ENCODE measurements around the gene SMIM23.

Gene SMIM23

GRCh38 chr5:171749365-171749764, 36.3 kb upstream of the SMIM23 start:
- Histone ChIP-seq H3K9me3 (ENCODE audit: control insufficient read depth, insufficient read depth, low read length) (no peaks in the 10 kb centered on the region), H3K27ac (ENCODE audit: low read depth, low read length) (no peak overlapping the region), H3K9ac (ENCODE audit: low read depth, low read length) (no peak overlapping the region)

GRCh38 chr5:171750311-171750788, 35.3 kb upstream of the SMIM23 start:
- no peak overlapping the region for H3K27ac ChIP-seq (ENCODE audit: low read depth, low read length)
- no peak overlapping the region for H3K9ac ChIP-seq (ENCODE audit: low read depth, low read length)
- no peaks in the 10 kb centered on the region for H3K4me1 ChIP-seq (ENCODE audit: control insufficient read depth, insufficient read depth, low read length)
- no peaks in the 10 kb centered on the region for H3K36me3 ChIP-seq (ENCODE audit: control insufficient read depth, insufficient read depth, low read length)
- H3K4me3 ChIP-seq (ENCODE audit: low read depth, low read length), result no peak overlapping the region
- H3K9me3 ChIP-seq (ENCODE audit: control insufficient read depth, insufficient read depth, low read length), result no peaks in the 10 kb centered on the region
- no peaks in the 10 kb centered on the region for H3K27me3 ChIP-seq (ENCODE audit: control insufficient read depth, insufficient read depth, low read length)

More at GRCh38 chr5:171749365-171749764, 36.3 kb upstream of the SMIM23 start:
- Histone ChIP-seq H3K36me3 (ENCODE audit: control insufficient read depth, insufficient read depth, low read length) (no peaks in the 10 kb centered on the region), H3K4me3 (ENCODE audit: low read depth, low read length) (no peak overlapping the region), H3K4me1 (ENCODE audit: control insufficient read depth, insufficient read depth, low read length) (no peaks in the 10 kb centered on the region), H3K27me3 (ENCODE audit: control insufficient read depth, insufficient read depth, low read length) (no peaks in the 10 kb centered on the region)

GRCh38 chr5:171755354-171755821, 30.2 kb upstream of the SMIM23 start:
- Histone ChIP-seq H3K36me3 (ENCODE audit: control insufficient read depth, insufficient read depth, low read length) (no peaks in the 10 kb centered on the region), H3K9ac (ENCODE audit: low read depth, low read length) (no peak overlapping the region), H3K4me3 (ENCODE audit: low read depth, low read length) (no peak overlapping the region), H3K4me1 (ENCODE audit: control insufficient read depth, insufficient read depth, low read length) (no peaks in the 10 kb centered on the region), H3K27me3 (ENCODE audit: control insufficient read depth, insufficient read depth, low read length) (no peaks in the 10 kb centered on the region), H3K9me3 (ENCODE audit: control insufficient read depth, insufficient read depth, low read length) (no peaks in the 10 kb centered on the region), H3K27ac (ENCODE audit: low read depth, low read length) (no peak overlapping the region)

- Histone ChIP-seq H3K9ac (ENCODE audit: low read depth, low read length) (no peak overlapping the region), H3K9me3 (ENCODE audit: control insufficient read depth, insufficient read depth, low read length) (no peaks in the 10 kb centered on the region), H3K4me1 (ENCODE audit: control insufficient read depth, insufficient read depth, low read length) (no peaks in the 10 kb centered on the region), H3K36me3 (ENCODE audit: control insufficient read depth, insufficient read depth, low read length) (no peaks in the 10 kb centered on the region), H3K27me3 (ENCODE audit: control insufficient read depth, insufficient read depth, low read length) (no peaks in the 10 kb centered on the region), H3K27ac (ENCODE audit: low read depth, low read length) (no peak overlapping the region), H3K4me3 (ENCODE audit: low read depth, low read length) (no peak overlapping the region)
Observed at GRCh38 chr5:171757853-171758535, 27.6 kb upstream of the SMIM23 start.

GRCh38 chr5:171759777-171760176, 25.8 kb upstream of the SMIM23 start:
- H3K4me3 ChIP-seq (ENCODE audit: low read depth, low read length), result no peak overlapping the region
- no peaks in the 10 kb centered on the region for H3K36me3 ChIP-seq (ENCODE audit: control insufficient read depth, insufficient read depth, low read length)
- no peaks in the 10 kb centered on the region for H3K4me1 ChIP-seq (ENCODE audit: control insufficient read depth, insufficient read depth, low read length)
- no peaks in the 10 kb centered on the region for H3K9me3 ChIP-seq (ENCODE audit: control insufficient read depth, insufficient read depth, low read length)
- H3K27ac ChIP-seq (ENCODE audit: low read depth, low read length), result no peak overlapping the region
- H3K9ac ChIP-seq (ENCODE audit: low read depth, low read length), result no peak overlapping the region
- H3K27me3 ChIP-seq (ENCODE audit: control insufficient read depth, insufficient read depth, low read length), result no peaks in the 10 kb centered on the region

GRCh38 chr5:171762021-171762608, 23.5 kb upstream of the SMIM23 start:
- Histone ChIP-seq H3K9me3 (ENCODE audit: control insufficient read depth, insufficient read depth, low read length) (no peaks in the 10 kb centered on the region), H3K27me3 (ENCODE audit: control insufficient read depth, insufficient read depth, low read length) (no peaks in the 10 kb centered on the region), H3K27ac (ENCODE audit: low read depth, low read length) (no peak overlapping the region), H3K36me3 (ENCODE audit: control insufficient read depth, insufficient read depth, low read length) (no peaks in the 10 kb centered on the region), H3K4me1 (ENCODE audit: control insufficient read depth, insufficient read depth, low read length) (no peaks in the 10 kb centered on the region), H3K4me3 (ENCODE audit: low read depth, low read length) (no peak overlapping the region), H3K9ac (ENCODE audit: low read depth, low read length) (no peak overlapping the region)

- Histone ChIP-seq H3K27ac (ENCODE audit: low read depth, low read length) (no peak overlapping the region), H3K4me3 (ENCODE audit: low read depth, low read length) (no peak overlapping the region), H3K9me3 (ENCODE audit: control insufficient read depth, insufficient read depth, low read length) (no peaks in the 10 kb centered on the region), H3K27me3 (ENCODE audit: control insufficient read depth, insufficient read depth, low read length) (no peaks in the 10 kb centered on the region), H3K9ac (ENCODE audit: low read depth, low read length) (no peak overlapping the region), H3K4me1 (ENCODE audit: control insufficient read depth, insufficient read depth, low read length) (no peaks in the 10 kb centered on the region), H3K36me3 (ENCODE audit: control insufficient read depth, insufficient read depth, low read length) (no peaks in the 10 kb centered on the region)
Observed at GRCh38 chr5:171762903-171763302, 22.7 kb upstream of the SMIM23 start.

- Histone ChIP-seq H3K9ac (ENCODE audit: low read depth, low read length) (no peak overlapping the region), H3K9me3 (ENCODE audit: control insufficient read depth, insufficient read depth, low read length) (no peaks in the 10 kb centered on the region), H3K27ac (ENCODE audit: low read depth, low read length) (no peak overlapping the region)
Observed at GRCh38 chr5:171764265-171764664, 21.4 kb upstream of the SMIM23 start.

GRCh38 chr5:171766875-171767274, 18.7 kb upstream of the SMIM23 start:
- no peak overlapping the region for H3K4me3 ChIP-seq (ENCODE audit: low read depth, low read length)
- no peaks in the 10 kb centered on the region for H3K27me3 ChIP-seq (ENCODE audit: control insufficient read depth, insufficient read depth, low read length)
- no peak overlapping the region for H3K27ac ChIP-seq (ENCODE audit: low read depth, low read length)
- H3K9ac ChIP-seq (ENCODE audit: low read depth, low read length), result no peak overlapping the region
- no peaks in the 10 kb centered on the region for H3K36me3 ChIP-seq (ENCODE audit: control insufficient read depth, insufficient read depth, low read length)
- no peaks in the 10 kb centered on the region for H3K9me3 ChIP-seq (ENCODE audit: control insufficient read depth, insufficient read depth, low read length)
- H3K4me1 ChIP-seq (ENCODE audit: control insufficient read depth, insufficient read depth, low read length), result peaks cover 4% of the 10 kb centered on the region

More at GRCh38 chr5:171764265-171764664, 21.4 kb upstream of the SMIM23 start:
- no peaks in the 10 kb centered on the region for H3K4me1 ChIP-seq (ENCODE audit: control insufficient read depth, insufficient read depth, low read length)
- H3K36me3 ChIP-seq (ENCODE audit: control insufficient read depth, insufficient read depth, low read length), result no peaks in the 10 kb centered on the region
- no peak overlapping the region for H3K4me3 ChIP-seq (ENCODE audit: low read depth, low read length)
- no peaks in the 10 kb centered on the region for H3K27me3 ChIP-seq (ENCODE audit: control insufficient read depth, insufficient read depth, low read length)

GRCh38 chr5:171770153-171770552, 15.5 kb upstream of the SMIM23 start:
- H3K36me3 ChIP-seq (ENCODE audit: control insufficient read depth, insufficient read depth, low read length), result no peaks in the 10 kb centered on the region
- no peak overlapping the region for H3K9ac ChIP-seq (ENCODE audit: low read depth, low read length)
- H3K27me3 ChIP-seq (ENCODE audit: control insufficient read depth, insufficient read depth, low read length), result no peaks in the 10 kb centered on the region
- H3K27ac ChIP-seq (ENCODE audit: low read depth, low read length), result no peak overlapping the region
- no peaks in the 10 kb centered on the region for H3K9me3 ChIP-seq (ENCODE audit: control insufficient read depth, insufficient read depth, low read length)
- no peak overlapping the region for H3K4me3 ChIP-seq (ENCODE audit: low read depth, low read length)
- peaks cover 4% of the 10 kb centered on the region for H3K4me1 ChIP-seq (ENCODE audit: control insufficient read depth, insufficient read depth, low read length)

GRCh38 chr5:171771856-171772255, 13.8 kb upstream of the SMIM23 start:
- no peak overlapping the region for H3K27ac ChIP-seq (ENCODE audit: low read depth, low read length)
- no peaks in the 10 kb centered on the region for H3K27me3 ChIP-seq (ENCODE audit: control insufficient read depth, insufficient read depth, low read length)
- H3K4me1 ChIP-seq (ENCODE audit: control insufficient read depth, insufficient read depth, low read length), result peaks cover 4% of the 10 kb centered on the region
- no peak overlapping the region for H3K4me3 ChIP-seq (ENCODE audit: low read depth, low read length)
- no peaks in the 10 kb centered on the region for H3K9me3 ChIP-seq (ENCODE audit: control insufficient read depth, insufficient read depth, low read length)
- no peak overlapping the region for H3K9ac ChIP-seq (ENCODE audit: low read depth, low read length)
- no peaks in the 10 kb centered on the region for H3K36me3 ChIP-seq (ENCODE audit: control insufficient read depth, insufficient read depth, low read length)

Data from HUES48 (cell line).